DMS153 treated with DMSO at 0.1 percent for 48 hours (cell line): Measurements from ENCODE around the gene PJA1.

Experiments
- DNase-seq: peaks from one replicate; lab custom pipeline; 2025; ENCODE audit not compliant: unreplicated experiment; lab: John Stamatoyannopoulos, UW

The PJA1 gene

GRCh38 chrX:69165087-69165651 is at the start of gene PJA1:
TSS of gene PJA1 (minus strand) at chrX:69165453. CDS start at chrX:69163073, 2,380 bp downstream.
- peak; percentile 6 for DNase-seq

GRCh38 chrX:69214463-69214862 is 49.2 kb upstream of the PJA1 start:
- DNase-seq: no peak

- no peak for DNase-seq
Measured at GRCh38 chrX:69211701-69212100, 46.4 kb upstream of the PJA1 start.

- DNase-seq: no peak
Measured at GRCh38 chrX:69210581-69210980, 45.3 kb upstream of the PJA1 start.

- DNase-seq: no peak
Measured at GRCh38 chrX:69207216-69207615, 42.0 kb upstream of the PJA1 start.

- no peak for DNase-seq
Measured at GRCh38 chrX:69203638-69204037, 38.4 kb upstream of the PJA1 start.

- no peak for DNase-seq
Measured at GRCh38 chrX:69197690-69198089, 32.4 kb upstream of the PJA1 start.

GRCh38 chrX:69196666-69197065 is 31.4 kb upstream of the PJA1 start:
- no peak for DNase-seq

GRCh38 chrX:69195810-69196209 is 30.6 kb upstream of the PJA1 start:
- no peak for DNase-seq

GRCh38 chrX:69195192-69195591 is 29.9 kb upstream of the PJA1 start:
- DNase-seq: no peak

GRCh38 chrX:69192603-69193002 is 27.4 kb upstream of the PJA1 start:
- no peak for DNase-seq

- no peak for DNase-seq
Measured at GRCh38 chrX:69189576-69190371, 24.5 kb upstream of the PJA1 start.

- no peak for DNase-seq
Measured at GRCh38 chrX:69186651-69187050, 21.4 kb upstream of the PJA1 start.

GRCh38 chrX:69185886-69186285 is 20.6 kb upstream of the PJA1 start:
- no peak for DNase-seq

GRCh38 chrX:69185141-69185540 is 19.9 kb upstream of the PJA1 start:
- DNase-seq: no peak

GRCh38 chrX:69182818-69183380 is 17.6 kb upstream of the PJA1 start:
- no peak for DNase-seq

- peak; percentile 13 for DNase-seq
Measured at GRCh38 chrX:69179380-69179911, 14.2 kb upstream of the PJA1 start.

- no peak for DNase-seq
Measured at GRCh38 chrX:69178592-69178991, 13.3 kb upstream of the PJA1 start.

GRCh38 chrX:69177511-69178162 is 12.4 kb upstream of the PJA1 start:
- no peak for DNase-seq

- no peak for DNase-seq
Measured at GRCh38 chrX:69176053-69176452, 10.8 kb upstream of the PJA1 start.

GRCh38 chrX:69173906-69174305 is 8.7 kb upstream of the PJA1 start:
- DNase-seq: no peak

- DNase-seq: no peak
Measured at GRCh38 chrX:69172937-69173336, 7.7 kb upstream of the PJA1 start.
